Stimulated activated CD4-positive, alpha-beta T cell treated with anti-CD3 and anti-CD28 coated beads, Interleukin-12 subunit alpha, Interleukin-12 subunit beta, amount 100 ng/mL, for 24 hours (primary cell): Measurements from ENCODE around the gene IL26.
"Not testable (repeated sequence)": the region's sequence is repeated elsewhere in the genome, so short reads cannot be mapped to it uniquely, and the experiment has no call there.

ENCODE experiments used
- DNase-seq, 2 experiments: peaks; one replicate each; pipeline ENCODE4 v3.0.0-alpha.2; 2020; ENCODE audit warnings: low read depth in 2 of 2

The IL26 gene

DNA sequence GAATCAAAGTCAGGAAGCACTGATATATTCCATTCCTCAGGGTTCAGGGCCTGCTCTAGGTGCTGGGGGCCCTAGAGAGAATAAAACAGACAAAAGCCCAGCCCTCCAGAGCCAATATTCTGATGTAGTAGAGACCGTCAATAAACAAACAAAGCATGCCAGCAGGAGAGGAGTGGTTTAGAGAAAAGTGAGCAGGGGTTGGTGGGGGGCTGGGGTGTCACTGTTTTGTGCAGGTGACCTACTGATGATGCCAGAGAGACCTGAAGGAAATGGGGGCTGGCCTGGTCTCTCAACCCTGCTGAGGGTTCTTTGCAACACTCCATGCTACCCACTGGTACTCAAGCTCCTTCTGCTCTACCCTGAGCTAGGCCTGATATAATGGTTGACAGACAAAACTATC is 26.5 kb downstream of the IL26 start:
- no peak for DNase-seq

DNA sequence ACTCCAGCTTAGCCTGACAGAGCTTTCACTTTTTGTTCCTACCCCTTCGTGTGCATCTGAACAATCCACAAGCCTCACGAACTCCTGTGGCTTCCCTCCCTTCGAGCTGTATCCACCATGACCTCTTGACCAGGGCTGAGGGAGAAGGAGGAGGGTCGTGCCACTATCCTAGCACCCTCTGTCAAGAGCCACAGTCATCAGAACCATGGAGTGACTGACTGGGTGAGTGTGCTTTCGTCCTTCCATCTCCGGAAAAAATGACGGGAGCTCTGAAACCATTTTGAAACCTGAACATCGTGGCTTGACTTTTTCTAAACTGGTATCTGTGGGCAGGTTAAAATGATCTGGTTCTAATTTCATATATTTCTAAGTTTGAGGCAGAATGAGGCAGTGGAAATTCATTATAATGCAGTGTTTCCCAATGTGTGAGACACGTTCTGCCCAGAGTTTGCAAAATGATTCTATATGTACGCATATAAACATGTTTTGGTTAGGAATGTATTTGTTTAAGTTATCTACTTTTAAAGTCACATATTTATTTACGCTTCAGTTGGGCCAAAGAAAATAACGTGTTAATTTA is 27.0 kb downstream of the IL26 start:
- no peak for DNase-seq

DNA sequence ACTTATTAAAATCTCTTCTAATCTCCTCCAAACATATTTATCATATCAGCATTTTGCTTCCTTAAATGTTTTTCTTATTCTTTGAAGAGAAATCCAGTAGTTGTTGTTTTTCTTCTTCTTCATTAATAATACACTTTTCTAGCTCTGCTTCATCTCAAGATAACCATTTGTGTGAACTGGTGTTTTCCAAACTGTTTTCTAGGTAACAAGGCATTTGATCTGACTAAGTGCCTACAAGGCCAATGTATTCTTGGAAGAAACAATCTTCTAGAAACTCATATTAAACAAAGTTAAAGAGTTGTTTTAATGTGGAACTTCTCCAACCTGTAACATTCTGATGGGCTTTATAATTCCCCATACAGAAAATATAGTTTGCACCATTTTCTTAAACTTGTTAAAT is 35.3 kb downstream of the IL26 start:
- DNase-seq: no peak

DNA sequence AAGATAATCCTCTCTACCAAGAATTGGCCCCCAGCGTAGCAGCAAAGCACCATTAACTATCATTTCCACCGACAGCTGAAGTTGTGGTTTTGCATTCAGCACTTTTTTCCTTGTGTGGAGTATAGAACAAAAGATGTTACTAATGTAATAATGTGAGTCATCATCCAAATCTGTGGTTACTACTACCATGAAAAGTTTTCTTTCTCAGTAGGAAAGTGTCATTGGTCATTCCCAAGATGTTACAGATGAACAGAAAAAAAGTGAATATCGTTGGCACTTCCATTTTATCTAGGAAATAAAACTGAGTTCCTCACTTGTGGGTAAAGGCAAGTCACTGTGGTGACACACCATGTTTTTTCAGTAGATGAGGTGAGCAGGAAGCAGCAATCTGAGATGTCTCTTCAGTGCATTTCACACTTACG is 35.8 kb downstream of the IL26 start:
- DNase-seq: peak in 1 of 2 experiments; percentile 32

DNA sequence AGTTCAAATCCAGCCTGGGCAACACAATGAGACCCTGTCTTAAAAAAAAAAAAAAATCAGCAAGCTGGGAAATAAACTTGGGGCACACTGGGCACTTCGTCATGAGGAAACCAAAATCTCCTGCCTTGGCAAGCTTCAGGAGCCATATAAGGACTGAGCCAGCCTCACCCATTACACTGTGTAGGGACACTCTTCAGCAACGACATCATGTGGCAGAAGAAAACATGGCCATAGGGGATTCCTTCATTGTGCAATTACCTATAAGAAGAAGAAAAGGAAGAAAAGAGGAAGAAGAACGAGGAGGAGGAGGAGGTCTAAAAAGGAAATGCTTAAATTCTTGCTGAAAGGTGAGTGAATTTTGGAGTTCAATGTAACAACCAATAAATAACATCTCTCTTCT is 40.0 kb downstream of the IL26 start:
- DNase-seq: no peak

DNA sequence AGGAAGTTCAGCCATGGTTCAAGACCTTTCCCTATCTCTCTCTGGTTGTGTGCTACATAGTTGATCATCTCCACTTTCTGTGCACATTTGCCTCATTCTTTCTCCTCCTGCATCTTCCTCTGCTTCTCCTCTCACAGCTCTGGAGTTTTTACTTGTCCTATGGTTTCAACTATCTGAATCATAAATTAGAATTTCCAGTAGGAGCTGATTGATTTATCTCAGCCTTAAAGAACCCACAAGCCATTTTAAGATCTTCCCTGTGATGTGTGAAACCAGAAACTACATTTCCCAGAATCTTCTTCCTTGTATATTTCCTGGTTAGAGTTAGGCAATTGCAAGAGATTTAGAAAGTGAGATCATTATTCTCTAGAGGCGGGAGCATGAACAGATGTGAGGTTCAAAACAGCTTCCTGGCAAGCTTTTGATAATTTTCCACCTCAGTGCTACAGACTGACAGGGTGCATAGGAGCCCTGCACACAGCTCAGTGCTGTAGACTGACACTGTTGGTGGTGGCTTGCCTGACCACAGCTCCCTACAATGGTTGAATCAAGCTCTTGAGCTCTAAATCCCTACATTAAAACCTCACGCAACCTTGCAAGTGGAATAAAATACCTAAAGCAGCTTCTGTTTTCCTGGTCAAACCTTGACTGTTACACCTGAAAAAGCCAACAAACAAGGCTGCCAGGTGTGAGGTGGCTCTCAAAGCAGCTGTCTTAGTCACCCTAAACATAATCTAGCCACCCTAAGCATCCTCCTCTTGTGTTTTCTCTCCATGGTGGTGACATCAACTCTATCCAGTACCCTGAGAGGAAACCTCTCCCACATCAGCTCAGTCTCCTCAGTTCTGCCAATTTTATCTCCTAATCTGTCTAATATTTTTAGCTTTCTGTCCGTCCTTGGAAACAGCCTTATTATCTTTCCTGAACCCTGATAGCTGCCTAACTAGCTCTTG is 44.5 kb downstream of the IL26 start:
- no peak for DNase-seq

DNA sequence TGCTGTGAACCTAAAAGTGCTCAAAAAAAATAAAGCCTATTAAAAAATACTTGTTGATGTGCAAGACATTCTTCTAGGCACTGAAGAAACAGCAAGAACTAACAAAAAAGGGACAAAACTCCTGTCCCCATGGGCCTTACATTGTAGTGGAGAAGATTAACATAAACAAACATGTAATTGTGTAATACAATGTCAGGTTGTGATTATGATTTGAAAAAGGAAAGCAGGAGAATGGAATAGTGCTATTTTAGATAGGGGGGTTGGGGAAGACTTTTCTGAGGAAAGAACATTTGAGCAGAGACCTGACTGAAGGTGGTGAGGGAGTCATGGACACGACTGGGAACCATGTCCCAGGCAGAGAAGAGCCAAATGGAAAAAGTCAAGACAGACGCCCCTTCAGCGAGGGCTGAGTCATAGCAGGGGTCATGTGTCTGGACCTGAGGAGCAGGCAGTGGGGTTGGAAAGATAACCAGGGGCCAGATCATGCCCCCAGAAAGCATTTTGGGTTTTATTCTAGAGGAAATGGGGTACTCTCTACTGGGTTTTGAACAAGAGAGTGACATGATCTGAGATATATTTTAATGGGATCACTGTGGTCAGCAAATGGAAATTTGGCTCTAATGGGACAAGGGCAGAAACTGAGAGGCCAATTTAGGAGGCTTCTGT is 46.7 kb downstream of the IL26 start:
- DNase-seq: no peak

DNA sequence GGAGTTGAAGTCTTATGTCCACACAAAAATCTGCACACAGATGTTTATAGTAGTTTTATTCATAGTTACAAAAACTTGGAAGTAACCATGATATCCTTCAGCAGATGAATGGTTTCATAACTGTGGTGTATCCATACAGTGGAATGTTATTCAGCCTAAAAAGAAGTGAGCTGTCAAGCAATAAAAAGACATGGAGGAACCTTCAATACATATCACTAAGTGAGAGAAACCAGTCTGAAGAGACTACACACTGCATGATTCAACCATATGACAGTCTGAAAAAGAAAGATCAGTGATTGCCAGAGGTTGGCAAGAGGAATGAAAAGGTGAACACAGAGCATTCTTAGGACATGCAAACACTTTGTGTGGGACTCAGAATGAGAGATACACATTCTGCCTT is 47.4 kb downstream of the IL26 start:
- DNase-seq: no peak

DNA sequence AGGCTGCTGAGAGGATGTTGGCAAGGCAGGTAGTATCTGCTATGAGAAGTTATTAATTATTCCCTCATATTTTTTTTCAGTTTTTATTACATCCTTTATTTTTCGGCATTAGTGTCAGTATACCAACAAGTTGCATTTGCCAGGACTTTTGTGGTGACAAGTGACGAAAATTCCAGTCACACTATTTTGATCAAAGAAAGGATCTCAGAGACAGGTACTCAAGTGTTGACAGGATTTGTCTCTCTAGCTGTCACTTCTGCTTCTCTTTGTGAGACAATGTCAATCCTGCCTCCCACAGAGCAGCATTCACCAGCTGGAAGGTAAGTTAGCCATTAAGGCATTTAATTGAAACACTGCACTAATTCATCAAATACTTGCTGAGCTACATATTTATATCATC is 48.0 kb downstream of the IL26 start:
- no peak for DNase-seq

DNA sequence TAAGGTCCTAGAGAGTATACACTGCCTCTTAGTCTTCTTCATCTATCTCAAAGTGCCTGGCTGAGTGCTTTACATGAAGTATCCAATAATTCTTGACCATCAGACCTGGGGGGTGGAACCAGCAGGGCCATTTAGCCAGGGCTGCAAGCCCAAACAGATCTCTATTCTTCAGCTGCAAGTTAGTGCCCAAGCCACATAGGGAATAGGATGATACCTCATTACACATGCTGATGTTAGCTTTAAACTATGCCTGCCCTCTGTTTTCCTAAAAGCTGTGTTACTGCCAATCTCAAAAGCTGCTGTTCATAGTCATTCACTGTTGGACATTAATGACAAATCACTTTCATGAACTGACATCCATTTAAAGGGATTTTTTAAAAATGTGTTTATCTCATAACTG is 49.4 kb downstream of the IL26 start:
- no peak for DNase-seq

DNA sequence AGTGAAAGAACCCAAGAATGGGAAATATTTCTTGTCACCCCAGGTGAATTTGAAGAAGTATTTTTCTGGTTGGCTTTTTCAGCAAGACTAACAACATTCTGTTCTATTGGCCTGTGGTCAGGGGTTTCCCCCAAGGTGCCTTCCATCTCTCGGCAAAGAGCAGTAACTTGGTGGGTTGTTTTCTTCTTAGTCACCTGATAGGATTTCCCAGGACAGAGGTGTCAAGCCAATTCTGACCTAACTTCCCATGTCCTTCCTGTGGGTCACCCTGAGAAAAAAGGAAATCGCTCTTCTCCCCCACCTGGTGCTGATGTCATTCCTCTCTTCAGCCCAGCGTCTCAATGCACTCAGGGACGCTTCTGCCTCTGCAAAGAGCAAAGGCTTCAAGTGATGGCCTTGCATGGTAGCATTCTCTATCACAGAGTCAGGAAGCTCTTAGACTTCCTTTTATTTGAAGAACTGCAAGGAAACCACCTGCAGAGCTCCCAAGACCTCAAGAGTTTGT is 50.0 kb downstream of the IL26 start:
- peak; percentile 33 to 49 for DNase-seq

DNA sequence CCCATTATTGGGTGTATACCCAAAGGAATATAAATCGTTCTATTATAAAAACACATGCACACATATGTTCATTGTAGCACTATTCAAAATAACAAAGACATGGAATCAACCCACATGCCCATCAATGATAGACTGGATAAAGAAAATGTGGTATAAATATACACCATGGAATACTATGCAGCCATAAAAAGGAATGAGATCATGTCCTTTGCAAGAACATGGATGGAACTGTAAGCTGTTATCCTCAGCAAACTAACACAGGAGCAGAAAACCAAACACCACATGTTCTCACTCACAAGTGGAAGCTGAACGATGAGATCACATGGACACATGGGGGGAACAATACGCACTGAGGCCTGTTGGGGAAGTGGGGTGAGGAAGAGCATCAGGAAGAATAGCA is 50.8 kb downstream of the IL26 start:
- not testable (repeated sequence) for DNase-seq

DNA sequence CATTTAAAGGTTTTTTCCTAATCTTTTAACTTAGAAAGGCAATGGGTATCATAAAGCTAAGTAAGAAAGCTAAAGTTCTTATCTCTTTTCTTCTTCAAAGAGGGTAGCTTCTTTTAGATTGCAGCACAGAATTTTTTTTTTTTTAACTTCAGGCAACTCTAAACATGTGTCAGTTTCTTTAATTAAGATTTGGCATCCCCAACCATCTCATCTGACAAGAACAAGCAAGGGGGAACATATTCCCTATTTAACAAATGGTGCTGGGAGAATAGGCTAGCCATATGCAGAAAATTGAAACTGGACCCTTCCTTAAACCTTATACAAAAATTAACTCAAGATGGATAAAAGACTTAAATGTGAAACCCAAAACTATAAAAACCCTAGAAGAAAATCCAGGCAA is 51.8 kb downstream of the IL26 start:
- DNase-seq: no peak

DNA sequence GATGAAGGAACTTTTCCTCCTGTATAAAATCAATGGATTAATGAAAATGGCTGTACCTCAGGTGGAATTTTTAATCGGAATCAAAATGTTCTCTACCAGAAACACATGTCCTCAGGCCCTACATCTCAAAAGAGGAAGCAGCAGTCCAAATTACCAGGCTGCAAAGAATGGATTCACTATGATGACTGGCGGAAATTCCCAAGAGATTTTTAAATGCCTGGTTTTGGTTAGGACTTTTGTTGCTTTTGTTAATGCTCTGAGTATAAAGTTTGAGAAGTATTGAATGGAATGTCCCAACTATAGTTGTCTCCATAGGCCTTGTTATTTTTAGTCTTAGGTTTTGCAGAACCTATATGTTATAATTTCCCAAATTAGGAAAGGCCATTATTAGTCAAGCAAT is 54.9 kb downstream of the IL26 start:
- no peak for DNase-seq

DNA sequence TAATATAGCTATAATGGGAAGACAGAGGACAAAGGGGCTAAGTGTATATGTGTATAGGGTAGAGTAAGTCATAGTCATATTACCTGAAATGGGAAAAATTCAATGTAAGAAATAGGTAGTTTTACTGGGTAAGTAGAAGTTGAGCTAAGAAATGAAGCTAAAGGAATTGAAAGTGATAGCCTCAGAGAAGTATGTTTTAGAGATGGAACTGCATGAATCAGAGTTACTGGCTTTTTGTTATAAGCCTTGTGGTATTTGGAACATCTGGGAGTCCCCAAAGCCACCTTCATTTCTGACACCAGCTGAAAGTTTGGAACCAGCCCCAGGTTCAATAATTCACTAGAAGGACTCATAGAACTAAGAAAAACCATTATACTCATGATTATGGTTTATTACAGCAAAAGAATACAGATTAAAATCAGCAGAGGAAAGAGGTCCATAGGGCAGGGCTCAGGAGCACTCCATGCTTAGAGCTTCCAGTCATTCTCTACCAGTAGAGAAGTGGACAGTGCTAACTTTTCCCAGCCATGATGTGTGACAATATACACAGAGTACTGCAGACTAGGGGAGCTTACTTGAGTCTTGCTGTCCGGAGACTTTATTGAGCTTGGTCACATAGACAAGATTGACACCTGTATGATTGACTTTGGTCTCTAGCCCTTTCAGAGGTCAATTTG is 56.3 kb downstream of the IL26 start:
- no peak for DNase-seq

DNA sequence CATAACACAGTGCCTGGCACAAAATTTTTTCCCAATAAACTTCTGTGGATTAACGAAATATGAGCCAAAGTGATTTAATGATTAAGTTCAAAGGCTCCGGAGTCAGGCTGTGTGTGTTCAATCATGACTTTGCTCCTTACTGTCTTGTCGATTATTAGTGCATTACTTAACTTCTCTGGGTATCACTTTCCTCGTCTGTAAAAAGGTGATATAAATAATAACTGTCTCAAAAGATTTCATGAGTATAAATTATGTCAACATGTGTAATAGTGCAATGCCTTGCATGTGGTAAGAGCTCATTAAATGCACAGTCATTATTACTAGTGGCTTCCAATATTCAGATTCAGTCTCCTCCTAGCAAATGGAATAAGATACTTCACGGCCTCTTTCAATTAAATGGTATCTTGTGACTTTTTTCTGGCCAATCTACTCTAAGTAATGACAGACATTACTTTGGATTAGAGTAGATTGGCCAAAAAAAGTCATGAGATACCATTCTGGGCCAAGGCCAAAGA is 59.2 kb downstream of the IL26 start:
- no peak for DNase-seq

DNA sequence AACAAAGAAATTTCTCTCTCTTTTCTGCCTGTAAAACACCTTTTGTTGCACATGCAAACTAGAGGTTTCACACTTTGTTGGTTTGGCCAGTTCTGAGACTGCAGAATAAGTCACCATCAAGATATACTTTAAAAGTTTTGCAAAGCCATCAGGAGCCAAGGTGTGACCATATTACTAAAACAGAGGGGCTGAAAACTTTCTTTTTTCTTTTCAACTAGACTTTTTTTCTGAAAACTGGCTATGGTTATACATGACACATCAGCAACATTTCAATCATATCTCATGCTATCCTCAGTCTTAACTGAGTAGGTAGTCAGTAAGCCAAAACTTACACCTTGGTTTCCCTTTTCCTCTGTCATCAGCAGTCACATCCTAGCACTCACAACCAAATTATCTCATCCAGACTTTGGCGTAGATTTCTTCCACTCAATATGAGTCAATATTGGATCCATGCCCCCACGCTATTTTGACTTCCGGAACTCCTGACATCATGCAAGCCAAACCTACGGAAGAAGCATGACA is 62.0 kb downstream of the IL26 start:
- DNase-seq: no peak

DNA sequence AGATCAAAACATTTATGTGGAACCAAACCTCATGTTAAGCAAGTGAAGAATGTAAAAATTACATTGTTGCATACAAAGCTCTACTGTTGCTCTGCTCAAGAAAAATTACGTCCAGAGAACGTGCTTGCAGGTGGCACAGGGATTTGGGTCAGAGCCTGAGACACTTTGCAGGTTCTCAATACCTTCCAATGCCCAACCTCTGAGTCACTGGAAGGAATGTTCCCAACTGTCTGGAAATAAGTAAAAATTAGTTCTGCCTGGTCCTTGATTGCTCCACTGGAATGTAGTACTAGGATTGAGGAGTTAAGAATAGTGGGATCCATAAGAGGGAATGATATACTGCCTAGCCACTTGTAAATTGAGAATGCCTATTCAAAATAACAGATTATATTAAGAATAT is 63.2 kb downstream of the IL26 start:
- DNase-seq: no peak

DNA sequence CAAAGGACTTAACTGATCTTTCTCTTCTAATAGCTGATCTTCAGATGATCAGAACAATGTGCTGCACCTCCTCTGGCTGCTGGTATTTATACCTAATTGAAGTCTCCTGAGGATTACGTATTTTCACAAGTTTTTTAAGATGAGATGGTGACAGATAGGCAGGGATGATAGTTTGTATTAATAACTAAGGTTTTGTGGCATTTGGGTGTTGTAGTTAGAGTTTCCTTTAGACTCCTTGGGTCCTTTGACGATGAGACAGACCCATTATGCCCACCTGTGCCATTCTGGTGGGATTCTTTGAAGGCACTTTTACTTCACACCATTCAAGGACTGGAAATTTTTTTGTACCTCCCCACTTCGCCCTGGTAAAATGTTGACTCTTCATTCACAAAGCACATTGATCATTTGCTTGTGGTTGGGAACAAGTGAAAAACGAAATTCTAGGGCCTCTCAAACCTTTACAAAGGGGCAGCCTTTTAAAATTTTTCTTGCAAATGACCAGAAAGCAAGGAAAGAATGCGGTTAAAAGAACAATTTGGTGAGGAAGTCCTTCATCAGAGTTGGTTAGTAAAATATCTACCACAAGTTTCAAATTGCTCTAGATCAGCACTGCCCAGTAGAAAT is 65.8 kb downstream of the IL26 start, which contains the start of gene IFNG:
TSS of gene IFNG (minus strand) at position 60 of the 624 bp plus-strand sequence. CDS start 125 bp downstream, outside the sequence.
- no peak for DNase-seq

DNA sequence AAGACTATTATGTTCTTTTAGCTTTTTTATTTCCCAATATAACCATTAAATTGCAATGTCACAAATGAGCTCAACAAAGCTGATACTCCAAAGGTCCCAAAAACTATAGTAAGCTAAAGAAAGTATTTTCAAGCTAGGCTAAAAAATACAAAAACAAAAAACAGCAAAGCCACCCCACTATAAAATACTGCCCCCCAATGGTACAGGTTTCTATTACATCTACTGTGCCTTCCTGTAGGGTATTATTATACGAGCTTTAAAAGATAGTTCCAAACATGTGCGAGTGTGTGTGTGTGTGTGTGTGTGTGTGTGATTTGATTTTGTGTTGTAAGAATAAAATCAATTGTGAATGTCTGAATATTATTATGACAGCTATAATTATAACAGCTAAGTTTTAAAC is 67.2 kb downstream of the IL26 start:
- DNase-seq: no peak

DNA sequence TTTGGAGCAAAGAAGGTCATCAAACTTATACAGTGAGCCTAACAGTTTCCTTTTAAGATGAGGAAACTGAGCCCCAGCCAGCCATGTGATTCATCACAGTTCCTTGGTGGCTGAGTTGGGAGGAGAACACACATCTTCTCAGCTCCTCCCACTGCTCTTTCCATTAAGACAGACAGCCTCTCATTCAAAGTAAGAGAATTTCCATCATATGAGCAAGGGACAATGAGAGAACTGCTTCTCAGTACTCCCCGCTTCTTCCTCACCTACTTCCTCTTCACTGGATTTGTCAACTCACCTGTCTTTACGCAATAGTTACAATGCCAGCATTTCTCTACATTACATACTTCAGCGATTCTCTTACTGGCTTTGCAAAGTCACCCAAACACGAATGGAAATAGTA is 68.2 kb downstream of the IL26 start:
- no peak for DNase-seq
